K562 (cell line): ENCODE measurements around the gene CDC5L. TPM values are rescaled to one million over a fixed set of nuclear protein-coding genes. Genes with fewer than 3 reads are reported as not detected.

ENCODE experiments used
- ATAC-seq: fragments of 200-7000 bp; cut with Tn5 transposase; 3 replicates; pipeline ENCODE4 v1.9.1; 2020; ENCODE audit warnings: moderate library complexity
- BruUV-seq: library from RNA; stranded (reverse); fragments of 400-500 nt; replicated peaks from 2 replicates; lab custom pipeline; 2021; lab: Mats Ljungman, UMichigan
- CTCF ChIA-PET: fragments of 300-600 bp; formaldehyde crosslinking; extraction: SDS; loops from one replicate; lab custom pipeline; 2021; ENCODE audit warnings: low intra/inter-chr PET ratio; lab: Yijun Ruan, JAX
- POLR2A ChIA-PET: fragments of 300-600, 350-650 bp; sonication (Branson Sonifier 250); formaldehyde crosslinking; extraction: SDS; loops from one replicate; lab custom pipeline; 2021; ENCODE audit warnings: antibody characterized with exemption, inconsistent platforms; lab: Yijun Ruan, JAX
- DNase-seq, 4 experiments: peaks; one replicate each; pipeline versions ENCODE4 v3.0.0 to v3.0.0-alpha.2; 2011 to 2018; ENCODE audit warnings: low spot score in 3 of 4, mixed read lengths in 3 of 4; ENCODE audit errors: extremely low read depth in 1 of 4
- FAIRE-seq: peaks from 2 replicates; lab custom pipeline; 2011; peaks lifted over from hg19 to GRCh38; lab: Jason Lieb, UNC
- H2AFZ ChIP-seq: 2 replicates; pipeline ENCODE4 v1.6.0; 2011; ENCODE audit warnings: low read depth, low read length, control low read depth, inconsistent platforms
- H3K27ac ChIP-seq: fragments of 200-600 bp; 3 replicates; pipeline ENCODE4 v1.8.0; 2011; ENCODE audit warnings: low read depth, mild to moderate bottlenecking, control low read depth, inconsistent platforms, low read length, moderate library complexity, mixed read lengths; ENCODE audit errors: extremely low read depth
- H3K27me3 ChIP-seq, 2 experiments: fragments of 300-600 bp in 1 of 2; 2 replicates in 1 of 2; 3 replicates in 1 of 2; pipeline versions ENCODE4 v1.6.0 to v1.8.0; 2011; ENCODE audit warnings: inconsistent platforms in 2 of 2, low read length in 2 of 2, mild to moderate bottlenecking in 1 of 2, mixed read lengths in 1 of 2, moderate library complexity in 1 of 2; ENCODE audit not compliant: control insufficient read depth in 2 of 2, insufficient read depth in 2 of 2
- H3K36me3 ChIP-seq: fragments of 300-600 bp; 3 replicates; pipeline ENCODE4 v1.8.0; 2011; ENCODE audit warnings: mild to moderate bottlenecking, low read length, inconsistent platforms; ENCODE audit not compliant: control insufficient read depth, insufficient read depth
- H3K4me1 ChIP-seq, 2 experiments: fragments of 200-600 bp in 1 of 2; replicated peaks in 1 of 2; 2 replicates in 1 of 2; 3 replicates in 1 of 2; pipeline versions ENCODE4 v1.5.1 to v1.8.0; 2011; ENCODE audit warnings: inconsistent platforms in 2 of 2, low read length in 2 of 2, mild to moderate bottlenecking in 1 of 2, mixed read lengths in 1 of 2, moderate library complexity in 1 of 2; ENCODE audit not compliant: control insufficient read depth in 2 of 2, insufficient read depth in 2 of 2
- H3K4me2 ChIP-seq: 2 replicates; pipeline ENCODE4 v1.6.1; 2011; ENCODE audit warnings: low read length, control low read depth, inconsistent platforms, mixed read lengths; ENCODE audit not compliant: insufficient read depth
- H3K4me3 ChIP-seq: fragments of 200-600 bp; sonication (generic), shearing (Covaris generic); 2 replicates; pipeline ENCODE4 v1.5.1; 2016; ENCODE audit warnings: control low read depth, inconsistent platforms
- H3K79me2 ChIP-seq: fragments of 200-600 bp; 3 replicates; pipeline ENCODE4 v1.8.0; 2011; ENCODE audit warnings: low read length, inconsistent platforms; ENCODE audit not compliant: control insufficient read depth, insufficient read depth
- H3K9ac ChIP-seq, 2 experiments: 2 replicates each; pipeline versions ENCODE4 v1.6.0 to v1.6.1; 2011; ENCODE audit warnings: low read depth in 2 of 2, low read length in 2 of 2, control low read depth in 1 of 2, inconsistent platforms in 1 of 2, mild to moderate bottlenecking in 1 of 2, mixed read lengths in 1 of 2; ENCODE audit not compliant: insufficient read depth in 1 of 2
- H3K9me1 ChIP-seq: one replicate; pipeline ENCODE4 v1.6.0; 2011; ENCODE audit warnings: inconsistent platforms, mild to moderate bottlenecking, low read length, moderate library complexity; ENCODE audit not compliant: control insufficient read depth, insufficient read depth
- H3K9me3 ChIP-seq: replicated peaks from 2 replicates; pipeline ENCODE4 v1.5.1; 2011; ENCODE audit warnings: low read depth, low read length, inconsistent platforms; ENCODE audit not compliant: control insufficient read depth, insufficient read depth
- H4K20me1 ChIP-seq: replicated peaks from 2 replicates; pipeline ENCODE4 v1.6.1; 2011; ENCODE audit warnings: low read length, inconsistent platforms, mixed read lengths; ENCODE audit not compliant: control insufficient read depth, insufficient read depth
- HEY1 ChIP-seq: fragments of 250-450 bp; sonication (Bioruptor Pico); IDR thresholded peaks from 2 replicates; pipeline ENCODE4 v1.5.0; 2020; ENCODE audit warnings: mild to moderate bottlenecking, moderate library complexity, borderline replicate concordance
- HLTF ChIP-seq: fragments of 450-650 bp; IDR thresholded peaks from 2 replicates; pipeline ENCODE4 v1.6.1; 2016
- IRF2 ChIP-seq: sonication (generic); formaldehyde crosslinking; IDR thresholded peaks from 2 replicates; pipeline ENCODE4 v1.8.1; 2022; ENCODE audit warnings: mild to moderate bottlenecking, missing genetic modification reagents
- MED1 ChIP-seq: sonication (generic); formaldehyde crosslinking; IDR thresholded peaks from 2 replicates; pipeline ENCODE4 v1.8.1; 2023; ENCODE audit warnings: missing genetic modification reagents, borderline replicate concordance
- MTF1 ChIP-seq: fragments of 250-450 bp; sonication (Bioruptor Pico); IDR thresholded peaks from 2 replicates; pipeline ENCODE4 v1.9.0; 2021; ENCODE audit warnings: moderate library complexity, mild to moderate bottlenecking, inconsistent platforms, borderline replicate concordance
- NR2C1 ChIP-seq, 2 experiments: fragments of 450-650 bp; IDR thresholded peaks; 2 replicates each; pipeline ENCODE4 v1.6.1; 2017; ENCODE audit warnings: mild to moderate bottlenecking in 2 of 2, antibody characterized with exemption in 1 of 2, inconsistent platforms in 1 of 2, missing compliant biosample characterization in 1 of 2, missing genetic modification characterization in 1 of 2
- PHF20 ChIP-seq: fragments of 450-650 bp; IDR thresholded peaks from 2 replicates; pipeline ENCODE4 v1.6.1; 2018; ENCODE audit not compliant: partially characterized antibody
- POLR2G ChIP-seq: fragments of 200-400 bp; formaldehyde crosslinking; IDR thresholded peaks from 2 replicates; pipeline ENCODE4 v1.6.1; 2017; ENCODE audit warnings: low read depth, mild to moderate bottlenecking, antibody characterized with exemption, low read length, moderate library complexity
- SIX5 ChIP-seq, 2 experiments: IDR thresholded peaks; 2 replicates each; pipeline ENCODE4 v1.6.1; 2011; ENCODE audit warnings: low read length in 2 of 2, borderline replicate concordance in 1 of 2, low read depth in 1 of 2, mild to moderate bottlenecking in 1 of 2, moderate library complexity in 1 of 2; ENCODE audit not compliant: insufficient read depth in 1 of 2
- SMAD1 ChIP-seq: fragments of 150-350 bp; IDR thresholded peaks from 2 replicates; pipeline ENCODE4 v1.6.1; 2014; ENCODE audit warnings: low read length, low read depth; ENCODE audit not compliant: partially characterized antibody
- SUPT5H ChIP-seq: fragments of 450-650 bp; IDR thresholded peaks from 2 replicates; pipeline ENCODE4 v1.6.1; 2016
- THRA ChIP-seq: fragments of 450-650 bp; IDR thresholded peaks from 2 replicates; pipeline ENCODE4 v1.6.1; 2017; ENCODE audit warnings: mild to moderate bottlenecking, moderate library complexity
- ZBTB34 ChIP-seq: fragments of 250-450 bp; sonication (Bioruptor Pico); IDR thresholded peaks from 2 replicates; pipeline ENCODE4 v1.8.0; 2021; ENCODE audit warnings: mild to moderate bottlenecking, moderate library complexity
- ZBTB8A ChIP-seq: fragments of 450-650 bp; IDR thresholded peaks from 2 replicates; pipeline ENCODE4 v1.6.1; 2018; ENCODE audit warnings: mild to moderate bottlenecking, moderate library complexity; ENCODE audit not compliant: partially characterized antibody
- ZNF785 ChIP-seq: fragments of 250-450 bp; sonication (Bioruptor Pico); IDR thresholded peaks from 2 replicates; pipeline ENCODE4 v1.4.0; 2020; ENCODE audit warnings: mild to moderate bottlenecking
- WGBS: fragments of 100-300 bp; shearing (Covaris generic); methylation state at CpG from one replicate; pipeline ENCODE4 v1.1.6; 2016; ENCODE audit warnings: low coverage, mixed read lengths; ENCODE audit not compliant: insufficient coverage; ENCODE audit errors: missing lambda C conversion rate; 5-methylcytosine and 5-hydroxymethylcytosine counted together
- in situ Hi-C: fragments of 300-500 bp; cut with MboI; formaldehyde crosslinking; loops from 4 replicates; pipeline ENCODE4 v1.15.0; 2018; ENCODE audit warnings: inconsistent platforms, mixed read lengths
- intact Hi-C: fragments of 100-400 bp; cut with micrococcal nuclease; formaldehyde crosslinking; loops from 2 replicates; pipeline ENCODE4 v1.14.2; 2022
- polyA plus RNA-seq, 8 experiments: library from polyadenylated mRNA; depleted of rRNA in 4 of 8; stranded (reverse) in 5 of 8; unstranded in 3 of 8; fragments of >200 nt; fragmentation: Nextera tagmentation in 2 of 8; fragmentation: Illumina TruSeq in 1 of 8; extraction: Ambion mirVana in 2 of 8; extraction: Trizol in 1 of 8; gene quantifications; 2 replicates each; pipeline versions ENCODE4 v1.2.1 to v1.2.3, GENCODE V29; 2011 to 2014; ENCODE audit warnings: inconsistent platforms in 1 of 8, missing spikeins in 1 of 8
- total RNA-seq, 7 experiments: library from RNA; depleted of rRNA in 6 of 7; stranded (reverse); fragments of >200 nt in 6 of 7; fragmentation: Illumina TruSeq in 2 of 7; extraction: Trizol in 2 of 7; gene quantifications; 2 replicates each; pipeline versions ENCODE4 v1.2.1 to v1.2.3, GENCODE V29; 2011 to 2021; ENCODE audit warnings: low replicate concordance in 1 of 7

The CDC5L gene
- total and polyA plus RNA-seq, 9 of the 15 experiments (the other 6 are each of a cell fraction or from before 2014, with no cell fraction given), result 22.3 to 44.2 (median 30.8) TPM

- CTCF ChIA-PET, result no interaction called here
- TF ChIP-seq HLTF, result no peak
- no peak for TF ChIP-seq HEY1 (CRISPR knock-in tag)
- TF ChIP-seq PHF20, result no peak
- no peak for TF ChIP-seq POLR2G
- no peak for TF ChIP-seq IRF2
- TF ChIP-seq SIX5 (IDR thresholded peaks at IDR 0.05; ENCODE audit: borderline replicate concordance in 1 of 2, insufficient read depth in 1 of 2, low read depth in 1 of 2, low read length in 2 of 2), result no peak
- TF ChIP-seq, all 486 proteins: peak for 0
- Histone ChIP-seq H3K27ac (no peak overlapping the region), H3K4me3 (no peak overlapping the region), H4K20me1 (no peaks in the 10 kb centered on the region), H3K36me3 (peaks cover 90% of the 10 kb centered on the region), H3K4me1 (no peaks in the 10 kb centered on the region), H3K9me3 (no peaks in the 10 kb centered on the region), H2AFZ (no peak overlapping the region), H3K79me2 (peaks cover 4% of the 10 kb centered on the region; the same call in 1 of the 3 replicates), H3K9me1 (peaks cover 3% of the 10 kb centered on the region), H3K9ac (no peak overlapping the region), H3K27me3 (no peaks in the 10 kb centered on the region), H3K4me2 (no peak overlapping the region)
- in situ Hi-C loops, result no loop called here
- ATAC-seq, result no peak
- FAIRE-seq, result no peak
- BruUV-seq, result no TSS peak
- POLR2A ChIA-PET, result interaction anchor here (0.6 to 0.7 kb wide), 2 partner anchors 27 to 212 kb away, joined by 3 read pairs; no protein-coding TSS in a partner anchor
- intact Hi-C loops, result no loop called here
- DNase-seq, result no peak
These were observed 35.8 kb downstream of the CDC5L start for GRCh38 chr6:44423306-44423705.

GRCh38 chr6:44425951-44426350, 38.4 kb downstream of the CDC5L start:
- FAIRE-seq (no peak), ATAC-seq (no peak), DNase-seq (no peak)
- POLR2A ChIA-PET, result interaction anchor here (1.0 to 2.0 kb wide), 6 partner anchors 9 to 50 kb away, joined by 3 to 8 read pairs (median 3); partner anchors contain the start of gene CDC5L
- Histone ChIP-seq H3K27me3 (no peaks in the 10 kb centered on the region), H3K9ac (no peak overlapping the region), H4K20me1 (no peaks in the 10 kb centered on the region), H3K4me2 (no peak overlapping the region), H3K9me3 (no peaks in the 10 kb centered on the region), H3K4me3 (no peak overlapping the region), H2AFZ (no peak overlapping the region), H3K9me1 (no peaks in the 10 kb centered on the region), H3K4me1 (no peaks in the 10 kb centered on the region), H3K36me3 (peaks cover 91% of the 10 kb centered on the region), H3K79me2 (no peaks in the 10 kb centered on the region), H3K27ac (no peak overlapping the region)
- CTCF ChIA-PET, result no interaction called here
- no TSS peak for BruUV-seq
- intact Hi-C loops, result no loop called here
- in situ Hi-C loops, result no loop called here
- WGBS, result 89% methylated on average over 6 of the region's 6 CpGs
- TF ChIP-seq SMAD1 (no peak), MTF1 (CRISPR knock-in tag) (no peak), SUPT5H (no peak), MED1 (no peak), ZNF785 (CRISPR knock-in tag) (no peak), THRA (no peak), ZBTB8A (no peak), NR2C1 (IDR thresholded peaks at IDR 0.05) (no peak), NR2C1 (tag; IDR thresholded peaks at IDR 0.05) (no peak), ZBTB34 (no peak)
